GM12872 (cell line): ENCODE data around the gene OR2T8.

Experiments used
- CTCF ChIP-seq: IDR thresholded peaks from 3 replicates; pipeline ENCODE4 v1.5.1; 2011; ENCODE audit warnings: low read depth, mild to moderate bottlenecking, low read length, moderate library complexity; ENCODE audit not compliant: insufficient read depth

OR2T8 gene

DNA sequence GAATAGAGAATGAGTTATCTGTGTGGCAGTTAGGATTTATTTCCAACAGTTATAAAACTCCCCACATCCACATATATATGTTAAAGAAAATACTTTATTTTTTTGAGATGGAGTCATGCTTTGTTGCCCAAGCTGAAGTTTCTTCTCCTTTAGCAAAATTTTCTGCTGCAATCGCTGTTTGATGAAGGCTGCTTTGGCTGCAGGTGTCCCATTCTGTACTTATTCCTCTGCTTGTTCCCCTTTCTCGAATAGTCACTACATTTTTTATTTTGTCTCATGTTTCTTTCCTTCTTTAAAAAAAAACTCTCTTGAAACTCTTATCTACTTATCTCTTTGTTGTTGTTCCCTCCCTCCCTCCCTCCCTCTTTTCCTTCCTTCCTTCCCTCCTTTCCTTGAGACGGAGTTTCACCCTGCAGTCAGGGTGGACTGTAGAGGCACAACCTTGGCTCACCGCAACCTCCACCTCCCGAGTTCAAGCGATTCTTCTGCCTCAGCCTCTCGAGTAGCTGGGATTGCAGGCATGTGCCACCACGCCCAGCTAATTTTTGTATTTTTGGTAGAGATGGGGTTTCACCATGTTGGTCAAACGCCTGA lies 14.0 kb upstream of the OR2T8 start:
- no peak for TF ChIP-seq CTCF

- TF ChIP-seq CTCF: no peak
Observed at GRCh38 chr1:247906504-247907047, 13.5 kb upstream of the OR2T8 start.

DNA sequence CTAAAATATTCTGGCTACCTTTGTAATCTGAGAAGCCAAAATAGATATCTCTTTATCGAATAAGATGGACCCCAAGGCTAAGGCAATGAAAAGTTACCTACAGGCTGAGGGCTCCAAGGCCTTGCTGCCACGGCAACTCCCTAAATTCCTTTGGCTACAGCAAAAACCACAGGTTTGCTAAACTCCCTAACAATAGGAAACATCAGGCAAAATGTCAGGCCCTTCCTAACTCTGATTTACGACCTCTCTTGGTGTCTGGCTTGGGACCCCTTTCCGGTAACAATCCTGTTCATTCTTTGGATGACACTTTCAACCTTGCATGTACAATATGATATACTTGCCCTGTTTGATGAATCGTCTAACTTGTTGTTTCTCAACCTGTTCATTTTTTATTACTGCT lies 11.3 kb upstream of the OR2T8 start:
- no peak for TF ChIP-seq CTCF

GRCh38 chr1:247913786-247914185 lies 6.3 kb upstream of the OR2T8 start:
- no peak for TF ChIP-seq CTCF

DNA sequence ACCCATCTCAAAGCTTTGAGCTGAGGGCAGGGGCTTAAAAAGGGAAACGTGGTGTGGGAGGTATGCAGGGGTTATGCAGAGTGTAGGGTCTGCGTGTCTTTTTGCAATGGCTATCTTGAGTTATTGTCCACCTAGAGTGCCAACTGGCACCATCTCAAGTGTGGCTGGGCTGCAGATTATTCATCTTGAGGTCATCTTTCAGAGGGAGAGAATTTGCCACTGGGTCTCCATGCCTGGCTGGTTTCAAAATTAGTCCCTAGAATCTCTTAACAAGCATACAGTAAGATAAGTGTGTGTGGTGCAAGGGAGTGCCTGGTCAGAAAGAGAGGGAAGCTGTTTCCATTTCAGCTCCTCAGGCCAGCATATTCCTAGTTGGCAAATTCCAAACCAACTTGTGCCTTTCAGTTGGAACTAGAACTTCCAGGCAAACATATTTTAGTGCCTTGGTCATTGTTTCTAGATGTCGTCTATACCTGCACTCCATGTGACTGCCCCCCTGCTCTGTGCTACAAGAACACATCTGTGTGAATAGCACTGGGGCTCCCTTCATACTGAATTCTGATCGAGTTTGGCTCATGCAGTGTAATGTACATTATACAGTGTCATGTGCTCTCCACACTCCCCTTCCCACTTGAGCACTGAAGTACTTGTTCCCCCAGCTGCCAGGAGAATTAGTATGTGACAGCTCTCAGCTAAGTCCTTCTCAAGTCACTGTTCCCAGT lies 5.0 kb upstream of the OR2T8 start:
- no peak for TF ChIP-seq CTCF

- no peak for TF ChIP-seq CTCF
Observed at GRCh38 chr1:247923941-247924340, 3.9 kb downstream of the OR2T8 start.

DNA sequence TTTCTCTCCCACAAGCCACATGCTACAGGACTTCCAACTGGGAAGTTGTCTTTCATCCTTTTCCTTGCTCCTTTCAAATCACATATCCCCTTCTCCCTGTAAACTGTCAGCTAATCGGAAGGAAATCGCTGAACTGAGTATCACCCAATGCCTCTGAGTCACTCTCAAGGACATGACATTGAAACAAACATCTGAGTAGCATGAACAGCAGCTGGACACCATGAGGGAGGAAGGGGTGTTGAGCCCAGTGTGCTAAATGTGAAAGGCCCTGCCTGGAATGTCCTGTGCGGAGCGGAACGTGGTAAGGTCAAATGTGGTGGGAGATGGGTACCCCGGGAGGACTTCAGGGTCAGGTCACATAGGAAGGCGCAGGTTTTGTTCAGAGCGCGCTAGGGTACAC lies 4.8 kb downstream of the OR2T8 start, which contains the start of gene OR2AJ1:
Gene OR2AJ1 (plus strand): TSS at position 22 of the 400 bp plus-strand sequence. CDS start 8,880 bp downstream, outside the sequence.
- TF ChIP-seq CTCF: no peak
